Globus pallidus (tissue), 1 donor: Measurements from ENCODE around the gene KLHL11.
"Not testable (repeated sequence)": the region's sequence is repeated elsewhere in the genome, so short reads cannot be mapped to it uniquely, and the experiment has no call there.

Source experiments
- DNase-seq: peaks from one replicate; pipeline ENCODE4 v3.0.0-alpha.2; 2015; ENCODE audit warnings: low spot score

Gene KLHL11

DNA sequence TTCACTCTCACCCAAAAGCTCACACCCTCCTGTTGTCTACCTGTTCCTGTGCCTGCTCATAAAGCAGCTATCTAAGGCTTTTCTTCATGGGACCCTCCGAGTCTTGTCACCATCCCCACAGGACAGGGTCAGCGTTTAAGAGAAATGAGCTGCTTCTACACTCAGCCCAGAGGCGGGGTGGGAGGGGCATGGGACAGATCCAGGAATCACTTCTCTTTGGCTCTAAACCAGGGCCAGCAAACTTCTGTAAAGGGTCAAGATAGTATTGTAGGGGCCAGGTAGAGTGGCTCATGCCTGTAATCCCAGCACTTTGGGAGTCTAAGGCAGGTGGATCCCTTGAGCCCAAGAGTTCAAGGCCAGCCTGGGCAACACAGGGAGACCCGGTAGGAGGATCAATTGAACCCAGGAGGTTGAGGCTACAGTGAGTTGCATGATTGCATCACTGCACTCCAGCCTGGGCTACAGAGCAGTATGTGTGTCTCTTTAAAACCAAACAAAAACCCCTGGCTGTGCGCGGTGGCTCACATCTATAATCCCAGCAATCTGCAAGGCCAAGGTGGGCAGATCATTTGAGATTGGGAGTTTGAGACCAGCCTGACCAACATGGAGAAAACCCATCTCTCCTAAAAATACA, 23.2 kb upstream of the KLHL11 start:
- no peak for DNase-seq

DNA sequence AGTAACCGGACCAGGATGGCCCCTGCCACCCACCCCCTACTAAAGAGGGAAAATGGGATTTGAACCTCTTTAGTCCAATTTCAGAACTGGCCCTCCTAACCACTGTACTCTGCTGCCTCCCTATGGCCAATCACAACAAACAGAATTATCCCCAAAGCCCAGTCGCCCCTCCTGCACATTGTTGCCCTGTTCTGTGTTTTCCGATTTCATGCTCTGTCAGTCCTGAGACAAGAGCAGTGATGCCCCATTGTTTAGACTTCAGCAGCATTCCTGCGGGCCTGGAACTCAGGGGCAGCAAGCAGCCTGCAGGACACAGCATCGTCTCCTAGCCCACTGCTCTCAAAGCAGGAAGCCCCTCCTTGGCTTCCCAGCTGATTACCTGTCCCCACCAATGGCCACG, 20.5 kb upstream of the KLHL11 start:
- no peak for DNase-seq

DNA sequence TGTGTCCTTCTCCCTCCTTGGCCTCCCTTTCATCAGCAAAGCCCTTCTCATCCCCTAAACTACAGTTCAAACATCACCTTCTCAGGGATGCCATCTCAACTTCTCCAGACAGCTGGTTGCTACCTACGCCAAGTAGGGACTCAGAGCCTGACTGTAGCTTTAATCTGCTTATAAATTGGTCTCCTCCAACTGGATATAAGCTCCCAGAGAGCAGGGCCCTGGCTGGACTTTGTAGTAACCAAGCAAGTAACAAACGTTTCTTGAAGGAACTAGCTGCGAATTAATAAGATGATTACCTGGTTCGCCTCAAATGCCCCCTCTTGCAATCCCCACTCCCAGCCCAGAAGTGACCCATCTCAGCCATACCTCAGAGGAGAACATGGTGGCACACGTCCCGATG, 17.5 kb upstream of the KLHL11 start:
- DNase-seq = no peak

DNA sequence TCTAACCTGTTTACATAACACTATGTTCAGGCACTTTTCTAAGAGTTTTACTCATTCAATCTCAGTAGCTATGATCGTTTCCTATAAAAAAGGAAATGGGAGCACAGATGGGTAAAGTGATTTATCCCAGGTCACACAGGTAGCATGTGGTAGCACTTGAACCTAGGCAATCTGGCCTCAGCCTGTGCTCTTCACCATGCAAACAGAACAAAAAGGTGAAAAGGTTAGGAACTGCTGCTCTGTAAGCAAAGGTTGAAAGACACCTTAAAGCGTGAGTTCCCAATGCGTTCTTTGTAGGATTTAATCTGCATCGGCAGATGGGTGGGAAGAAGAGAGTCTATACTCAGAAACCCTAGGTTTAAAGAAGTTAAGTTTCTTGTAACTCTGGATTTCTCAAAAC, 14.9 kb upstream of the KLHL11 start:
- DNase-seq = no peak

DNA sequence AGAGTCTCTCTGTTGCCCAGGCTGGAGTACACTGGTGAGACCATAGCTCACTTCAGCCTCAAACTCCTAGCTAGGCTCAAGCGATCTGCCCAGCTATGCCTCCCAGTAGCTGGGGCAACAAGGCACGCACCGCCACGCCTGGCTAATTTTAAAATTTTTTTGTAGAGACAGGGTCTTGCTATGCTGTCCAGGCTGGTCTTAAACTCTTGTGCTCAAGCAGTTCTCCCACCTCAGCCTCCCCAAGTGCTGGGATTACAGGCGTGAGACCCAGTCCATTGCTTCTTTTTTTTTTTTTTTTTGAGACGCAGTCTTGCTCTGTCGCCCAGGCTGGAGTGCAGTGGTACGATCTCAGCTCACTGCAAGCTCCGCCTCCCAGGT, 9.1 kb upstream of the KLHL11 start:
- DNase-seq = not testable (repeated sequence)

DNA sequence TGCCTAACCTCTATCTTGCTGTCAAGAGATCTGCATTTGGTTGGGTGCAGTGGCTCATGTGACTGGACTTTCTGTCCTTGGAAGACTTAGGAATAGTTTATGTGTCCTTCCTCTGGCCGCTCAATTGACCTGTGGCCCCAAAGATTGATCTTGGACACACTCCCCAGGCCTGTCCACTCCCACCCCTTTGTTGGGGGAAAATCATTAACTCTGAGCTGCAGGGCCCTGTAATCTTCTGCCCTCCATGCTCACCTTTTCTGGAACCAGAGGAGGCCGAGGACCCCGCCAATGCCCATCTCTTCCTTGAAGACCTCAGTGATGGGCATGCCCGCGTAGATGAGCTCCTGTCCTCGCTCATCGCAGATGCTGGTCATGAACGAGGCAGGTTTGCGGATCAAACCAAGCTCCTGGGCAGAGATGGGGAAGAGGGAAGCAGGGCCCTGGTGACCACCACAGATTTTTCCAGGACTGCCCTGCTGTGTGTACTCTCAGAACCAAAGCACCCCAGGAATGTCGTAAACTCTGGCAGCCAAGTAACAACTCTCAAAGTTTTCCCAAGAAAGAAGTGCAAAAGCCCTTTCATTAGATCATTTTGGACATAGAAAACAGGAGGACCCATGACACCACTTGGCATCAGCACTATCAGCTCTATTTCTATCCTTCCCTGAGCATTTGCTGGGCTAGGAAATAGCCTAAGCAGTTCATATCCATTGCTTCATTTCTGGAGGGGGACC, 8.5 kb upstream of the KLHL11 start:
- DNase-seq = no peak

DNA sequence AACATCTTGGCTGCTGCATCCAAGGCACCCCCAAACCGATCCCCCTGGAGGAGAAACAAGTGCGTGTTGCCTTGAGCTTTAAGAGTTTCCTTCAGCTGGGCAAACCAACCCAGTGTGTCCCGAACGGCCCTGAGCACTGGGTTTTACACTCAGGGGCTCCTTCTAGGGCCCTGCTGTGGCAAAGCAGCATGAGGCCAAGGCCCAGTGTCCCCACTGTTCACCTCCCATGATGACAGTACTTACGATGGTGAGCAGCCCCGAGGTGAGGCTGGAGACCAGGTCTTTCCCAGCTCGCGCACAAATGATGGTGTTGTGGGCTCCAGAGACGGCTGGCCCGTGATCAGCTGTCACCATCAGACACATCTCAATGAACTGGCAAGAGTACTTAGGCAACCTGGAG, 6.6 kb upstream of the KLHL11 start:
- DNase-seq = no peak

DNA sequence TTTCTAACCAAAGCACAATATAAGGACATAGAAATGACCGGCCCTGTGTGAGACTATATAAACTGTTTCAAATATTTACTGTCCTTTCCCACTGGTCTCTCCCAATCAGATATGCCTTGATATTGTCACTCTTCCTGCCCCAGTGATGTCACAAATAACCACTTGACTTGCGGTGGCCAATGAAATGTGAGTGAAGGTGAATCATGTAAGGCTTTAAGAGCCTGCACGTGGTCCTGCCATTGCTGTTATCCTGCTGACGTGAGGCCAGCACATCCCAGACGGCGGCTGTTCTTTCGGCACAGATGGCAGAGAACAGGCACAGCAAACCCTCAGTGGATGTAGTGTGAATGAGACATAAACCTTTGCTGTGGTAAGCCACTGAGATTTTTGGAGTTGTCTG, 5.4 kb upstream of the KLHL11 start:
- DNase-seq = no peak

DNA sequence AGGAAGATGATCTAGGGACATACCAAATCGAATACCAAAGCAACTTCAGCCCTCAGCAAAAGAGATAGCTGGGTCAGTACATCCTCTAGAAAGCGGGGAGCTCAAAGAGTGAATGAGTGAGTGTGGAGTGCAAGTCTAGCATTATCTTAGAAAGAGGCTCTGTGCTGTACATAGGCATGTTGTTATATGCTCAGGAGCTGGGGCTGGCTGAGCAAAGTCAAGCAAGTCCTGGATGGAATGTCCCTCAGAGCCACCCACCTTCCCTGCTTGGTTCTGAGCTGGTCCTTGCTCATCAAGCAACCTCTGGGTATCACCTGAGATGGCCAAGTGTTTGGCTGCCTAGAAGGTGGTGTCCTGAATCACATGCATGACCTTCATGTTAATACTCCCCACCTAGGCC, 4.9 kb upstream of the KLHL11 start:
- DNase-seq = no peak

DNA sequence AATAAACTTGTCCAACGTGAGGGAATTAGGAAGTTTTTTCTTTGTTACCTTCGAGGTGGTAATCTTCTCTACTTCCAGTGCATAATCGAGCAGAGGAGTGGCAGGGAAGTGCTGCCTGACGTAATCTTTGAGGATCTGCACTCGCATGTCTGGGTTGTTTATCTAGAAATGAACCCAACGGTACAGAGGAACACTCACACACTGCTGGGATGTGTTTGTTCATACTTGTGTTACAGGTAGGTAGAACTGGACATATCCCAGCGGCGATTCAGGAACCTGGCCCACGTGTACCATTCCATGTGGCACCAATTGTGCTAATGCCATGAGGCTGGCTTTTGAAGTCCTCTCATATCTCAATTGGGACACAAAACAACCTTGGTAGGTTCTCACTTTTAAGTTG, 4.2 kb upstream of the KLHL11 start:
- DNase-seq = no peak

DNA sequence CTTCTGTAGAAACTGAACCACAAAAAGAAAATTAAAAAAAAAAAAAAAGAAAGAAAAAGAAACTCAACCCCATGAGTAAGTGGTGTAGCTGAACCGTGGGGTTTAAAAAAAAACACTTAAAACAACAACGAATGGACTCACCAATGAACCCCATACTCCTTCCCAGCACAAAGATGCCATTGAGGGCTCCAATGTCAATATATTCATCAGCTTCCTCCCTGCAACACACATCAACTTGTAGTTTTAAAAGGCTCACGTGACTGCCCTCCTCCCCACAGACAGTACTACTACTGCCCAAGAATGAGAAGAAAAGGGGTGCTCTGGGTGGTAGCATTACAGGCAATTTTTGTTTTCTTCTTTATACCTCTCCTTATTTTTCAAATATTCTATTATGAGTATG, 3.3 kb upstream of the KLHL11 start:
- DNase-seq = no peak

DNA sequence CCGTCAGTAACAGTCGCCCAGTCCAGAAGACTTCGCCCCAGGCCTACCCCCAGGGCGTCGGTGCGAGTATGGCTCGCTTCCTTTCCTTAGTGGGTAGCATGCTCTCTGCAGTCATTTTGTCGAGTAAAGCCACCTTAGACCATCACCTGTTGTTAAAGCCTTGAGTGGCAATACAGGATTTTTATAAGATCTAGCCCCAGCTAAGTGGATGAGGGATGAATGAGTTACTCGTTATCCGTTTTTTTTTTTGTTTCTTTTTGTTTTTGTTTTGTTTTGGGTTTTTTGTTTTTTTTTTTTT, 322 bp upstream of the KLHL11 start:
- no peak for DNase-seq

DNA sequence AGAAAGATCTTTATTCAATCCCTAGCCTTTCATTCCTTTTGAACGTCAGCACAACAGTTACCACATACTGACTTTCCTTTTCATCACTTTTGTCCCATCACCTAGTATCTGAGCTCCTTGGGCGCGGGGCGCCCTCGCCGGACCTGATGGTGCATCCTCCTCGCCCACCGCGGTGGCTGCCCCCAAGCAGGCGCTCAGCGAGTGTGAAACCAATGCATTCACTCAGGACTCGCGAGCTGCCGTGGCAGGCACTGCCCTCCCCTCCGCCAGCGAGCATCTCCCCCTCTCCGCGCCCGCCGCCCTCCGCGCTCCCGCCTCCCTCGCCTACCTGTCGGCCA, 756 bp downstream of the KLHL11 start:
- peak; percentile 52 for DNase-seq

DNA sequence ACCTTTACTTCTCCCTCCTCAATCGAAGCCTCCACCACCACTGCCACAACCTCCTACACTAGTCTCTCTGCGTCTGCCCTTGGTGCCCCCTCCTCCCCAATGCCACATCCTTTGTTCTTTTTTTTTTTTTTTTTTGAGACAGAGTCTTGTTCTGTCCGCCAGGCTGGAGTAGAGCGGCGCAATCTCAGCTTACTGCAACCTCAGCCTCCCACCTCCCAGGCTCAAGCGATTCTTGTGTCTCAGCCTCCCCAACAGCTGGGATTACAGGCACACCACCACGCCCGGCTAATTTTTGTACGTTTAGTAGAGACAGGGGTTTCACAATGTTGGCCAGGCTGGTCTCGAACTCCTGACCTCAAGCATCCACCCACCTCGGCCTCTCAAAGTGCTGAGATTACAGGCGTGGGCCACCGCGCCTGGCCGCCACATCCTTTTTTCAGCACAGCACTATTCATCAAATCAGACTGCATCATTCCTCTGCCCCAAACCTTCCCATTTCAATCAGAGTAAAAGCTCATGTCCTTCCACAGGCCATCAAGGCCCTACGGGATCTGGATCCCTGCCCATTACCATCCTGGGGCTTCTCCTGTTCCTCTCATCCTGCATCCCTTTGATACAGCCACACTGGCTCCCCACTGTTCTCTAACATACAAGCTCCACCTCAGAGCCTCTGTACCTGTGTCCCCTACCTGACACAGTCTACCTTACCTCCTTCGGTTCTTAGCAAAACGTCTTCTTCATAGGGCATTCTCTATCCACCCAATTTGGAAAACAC, 2.0 kb downstream of the KLHL11 start:
- no peak for DNase-seq

DNA sequence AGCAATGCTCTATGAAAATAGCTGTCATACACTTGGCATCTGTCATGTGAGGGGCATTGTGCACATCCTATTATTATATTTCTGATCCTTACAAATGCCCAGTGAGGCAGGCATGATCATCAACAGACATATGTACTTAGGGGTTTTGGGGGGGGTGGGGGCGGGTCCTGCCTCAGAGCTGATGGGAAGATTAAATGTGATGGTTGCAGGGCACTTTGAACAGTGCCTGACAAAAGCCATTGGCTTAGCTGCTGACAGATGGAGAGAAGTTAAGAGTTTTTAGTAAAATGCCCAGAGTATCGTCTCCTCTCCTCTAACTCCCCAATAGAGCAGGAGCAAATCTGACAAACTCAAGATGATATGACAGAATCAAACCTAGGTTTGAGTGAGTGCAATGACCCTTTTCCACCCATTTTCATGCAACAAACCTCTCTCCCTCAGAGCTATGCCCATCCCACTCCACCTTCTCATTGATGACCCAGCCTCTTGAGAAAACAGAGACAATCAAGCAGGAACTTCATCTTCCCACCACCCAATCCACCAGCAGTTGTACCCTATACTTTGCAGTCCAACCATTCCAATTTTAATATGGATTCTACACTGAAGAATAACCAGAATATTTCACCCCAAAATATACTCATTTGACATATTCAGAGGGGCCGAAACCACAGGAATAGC, 4.8 kb downstream of the KLHL11 start:
- DNase-seq = no peak

DNA sequence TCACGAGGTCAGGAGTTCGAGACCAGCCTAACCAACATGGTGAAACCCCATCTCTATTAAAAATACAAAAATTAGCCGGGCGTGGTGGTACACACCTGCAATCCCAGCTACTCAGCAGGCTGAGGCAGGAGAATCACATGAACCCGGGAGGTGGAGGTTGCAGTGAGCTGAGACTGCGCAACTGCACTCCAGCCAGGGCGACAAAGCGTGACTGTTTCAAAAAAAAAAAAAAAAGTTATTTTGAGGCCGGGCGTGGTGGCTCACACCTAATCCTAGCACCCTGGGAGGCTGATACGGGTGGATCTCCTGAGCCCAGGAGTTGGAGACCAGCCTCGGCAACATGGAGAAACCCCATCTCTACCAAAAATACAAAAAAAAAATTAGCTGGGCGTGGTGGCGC, 13.8 kb downstream of the KLHL11 start:
- not testable (repeated sequence) for DNase-seq

DNA sequence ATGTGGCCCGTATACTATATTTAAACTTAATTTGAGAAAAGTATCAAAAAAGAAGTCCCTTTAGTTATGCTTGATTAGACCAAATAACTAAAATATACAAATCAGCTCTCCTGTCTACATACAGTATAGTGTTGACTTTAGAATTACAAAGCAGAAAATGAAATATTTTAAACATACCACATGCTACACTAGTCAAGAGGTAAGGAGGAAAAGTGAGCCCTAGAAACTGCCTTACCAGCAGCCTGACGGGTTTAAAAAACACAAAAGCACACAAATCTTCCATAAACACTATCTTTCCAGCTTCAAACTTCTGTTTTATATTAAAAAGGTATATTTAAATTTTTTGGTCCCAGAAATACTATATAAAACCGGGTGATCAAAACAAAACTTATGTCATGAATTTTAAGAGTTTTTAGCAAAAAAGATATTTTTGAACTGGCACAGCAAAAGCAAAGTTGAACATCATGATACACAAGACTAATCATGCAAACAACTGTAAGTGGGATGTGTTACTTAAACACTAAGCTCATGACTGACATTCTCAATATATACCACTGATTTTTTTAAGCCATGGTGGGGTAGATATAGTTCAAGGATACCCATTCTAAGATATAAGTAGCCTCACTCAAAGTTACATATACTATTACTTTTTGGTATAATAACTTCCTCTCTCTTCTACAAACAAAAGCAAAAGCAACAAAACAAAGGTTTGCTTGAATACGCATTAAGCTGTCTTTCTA, 15.8 kb downstream of the KLHL11 start:
- no peak for DNase-seq

DNA sequence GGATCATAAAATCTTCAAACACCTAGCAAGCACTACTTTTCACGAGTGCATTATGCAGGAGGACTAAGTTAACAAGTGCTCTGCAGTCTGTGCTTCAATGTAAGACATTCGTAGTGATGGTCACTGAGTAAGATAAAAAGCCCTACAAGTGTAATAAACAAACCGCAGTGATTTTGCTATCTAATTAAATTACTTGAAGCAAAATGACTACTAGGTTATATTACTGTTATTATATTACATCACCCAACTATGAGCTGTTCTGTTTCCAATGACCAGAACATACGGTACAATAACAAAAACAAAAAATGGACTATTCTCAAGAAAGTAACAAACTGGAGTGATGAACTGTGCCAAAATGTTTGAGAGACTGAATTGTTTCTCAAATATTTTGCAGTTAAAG, 16.4 kb downstream of the KLHL11 start:
- DNase-seq = no peak

DNA sequence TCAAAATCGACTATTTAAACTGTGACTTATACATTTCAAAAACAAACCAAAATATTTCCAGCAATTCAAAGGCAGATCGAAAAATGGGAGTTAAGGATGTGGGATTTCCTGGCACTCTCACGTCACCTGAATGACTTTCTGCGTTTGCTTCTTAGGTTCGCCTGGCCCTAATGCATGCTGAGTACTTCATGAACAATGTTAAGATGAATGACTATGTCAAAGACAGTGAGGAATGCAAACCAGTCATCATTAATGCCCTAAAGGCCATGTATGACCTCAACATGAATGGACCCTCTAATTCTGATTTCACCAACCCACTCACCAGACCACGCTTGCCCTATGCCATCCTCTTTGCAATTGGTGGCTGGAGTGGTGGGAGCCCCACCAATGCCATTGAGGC, 20.3 kb downstream of the KLHL11 start:
- DNase-seq = no peak

DNA sequence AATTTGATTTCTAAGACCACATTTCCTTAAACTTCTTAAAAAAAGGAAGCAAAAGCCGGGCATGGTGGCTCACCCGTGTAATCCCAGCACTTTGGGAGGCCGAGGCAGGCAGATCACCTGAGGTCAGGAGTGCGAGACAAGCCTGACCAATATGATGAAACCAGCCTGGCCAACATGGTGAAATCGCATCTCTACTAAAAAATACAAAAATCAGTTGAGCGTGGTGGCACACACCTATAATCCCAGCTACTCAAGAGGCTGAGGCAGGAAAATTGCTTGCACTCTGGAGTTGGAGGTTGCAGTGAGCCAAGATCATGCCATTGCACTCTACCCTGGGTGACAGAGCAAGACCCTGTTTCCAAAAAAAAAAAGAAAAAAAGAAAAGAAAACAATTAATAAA, 24.4 kb downstream of the KLHL11 start:
- DNase-seq = not testable (repeated sequence)

DNA sequence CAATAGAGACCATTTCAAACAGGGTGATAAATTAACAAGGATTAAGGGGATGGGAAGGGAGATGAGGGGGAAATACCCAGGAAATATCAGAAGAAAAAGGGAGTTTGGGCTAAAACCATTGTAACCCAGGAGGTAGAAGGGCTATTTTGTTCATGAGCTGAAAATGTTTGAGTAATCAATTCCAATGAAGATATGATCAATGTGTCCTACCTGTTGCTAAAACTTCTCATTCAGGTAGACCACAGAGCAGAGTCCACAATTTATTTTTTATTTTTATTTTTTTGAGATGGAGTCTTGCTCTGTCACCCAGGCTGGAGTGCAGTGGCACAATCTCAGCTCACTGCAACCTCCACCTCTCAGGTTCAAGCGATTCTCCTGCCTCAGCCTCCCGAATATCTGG, 25.8 kb downstream of the KLHL11 start:
- DNase-seq = not testable (repeated sequence)

DNA sequence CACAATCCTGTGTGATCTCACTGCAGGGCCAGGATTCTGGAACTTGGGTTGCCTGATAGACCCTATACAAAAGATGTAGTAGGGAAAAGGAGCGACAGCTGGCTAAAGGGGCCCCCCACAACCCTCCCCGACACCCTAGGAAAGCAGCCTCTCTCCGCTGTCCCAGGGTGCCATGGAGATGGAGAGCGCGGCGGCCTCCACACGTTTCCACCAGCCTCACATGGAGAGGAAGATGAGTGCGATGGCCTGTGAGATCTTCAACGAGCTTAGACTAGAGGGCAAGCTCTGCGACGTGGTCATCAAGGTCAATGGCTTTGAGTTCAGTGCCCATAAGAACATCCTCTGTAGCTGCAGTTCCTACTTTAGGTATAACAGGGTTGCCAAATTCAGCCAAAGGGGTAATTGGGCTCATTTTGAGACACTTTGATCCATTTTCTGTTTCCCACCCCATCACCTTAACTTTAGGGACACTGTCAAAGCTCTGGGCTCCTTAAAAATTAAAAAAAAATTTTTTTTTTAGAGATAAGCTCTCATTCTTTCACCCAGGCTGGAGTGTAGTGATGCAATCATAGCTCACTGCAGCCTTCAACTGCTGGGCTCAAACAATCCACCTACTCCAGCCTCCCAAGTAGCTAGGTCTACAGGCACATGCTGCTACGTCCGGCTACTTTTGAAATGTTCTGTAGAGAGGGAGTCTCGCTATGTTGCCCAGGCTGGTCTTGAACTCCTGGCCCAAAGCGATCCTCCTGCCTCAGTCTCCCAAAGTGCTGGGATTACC, 27.3 kb downstream of the KLHL11 start, which contains the start of gene KLHL10:
KLHL10 (plus strand) TSS at position 65 of the 778 bp plus-strand sequence; CDS start at position 173, 108 bp downstream.
- no peak for DNase-seq
